HG02981 (cell line): Measurements from ENCODE around the gene BCL11B.

Experiments used
- ATAC-seq: cut with Tn5 transposase; IDR thresholded peaks from one replicate; pipeline ENCODE4 v1.9.1; 2021; ENCODE audit warnings: mild to moderate bottlenecking, moderate library complexity; ENCODE audit not compliant: unreplicated experiment

The BCL11B gene

DNA sequence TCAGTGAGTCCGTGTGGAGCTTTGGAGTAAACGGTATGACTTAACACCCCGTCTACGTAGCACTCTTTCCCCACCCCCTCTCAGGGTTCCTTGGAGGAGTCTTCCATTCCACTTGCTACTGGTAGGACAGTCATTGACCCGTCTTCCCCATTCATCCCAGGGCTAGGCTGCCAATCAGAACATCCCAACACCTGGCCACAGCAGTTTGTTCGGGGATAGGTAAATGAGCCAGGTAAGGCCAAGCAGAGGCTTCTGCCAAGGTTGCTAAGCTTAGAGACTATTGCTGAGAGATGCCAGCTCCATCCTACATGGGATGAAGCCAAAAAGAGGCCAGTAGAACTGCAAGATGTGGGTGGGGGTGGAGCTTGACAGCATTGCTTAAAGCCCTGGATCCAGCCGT lies 130.8 kb downstream of the BCL11B start:
- no peak for ATAC-seq

DNA sequence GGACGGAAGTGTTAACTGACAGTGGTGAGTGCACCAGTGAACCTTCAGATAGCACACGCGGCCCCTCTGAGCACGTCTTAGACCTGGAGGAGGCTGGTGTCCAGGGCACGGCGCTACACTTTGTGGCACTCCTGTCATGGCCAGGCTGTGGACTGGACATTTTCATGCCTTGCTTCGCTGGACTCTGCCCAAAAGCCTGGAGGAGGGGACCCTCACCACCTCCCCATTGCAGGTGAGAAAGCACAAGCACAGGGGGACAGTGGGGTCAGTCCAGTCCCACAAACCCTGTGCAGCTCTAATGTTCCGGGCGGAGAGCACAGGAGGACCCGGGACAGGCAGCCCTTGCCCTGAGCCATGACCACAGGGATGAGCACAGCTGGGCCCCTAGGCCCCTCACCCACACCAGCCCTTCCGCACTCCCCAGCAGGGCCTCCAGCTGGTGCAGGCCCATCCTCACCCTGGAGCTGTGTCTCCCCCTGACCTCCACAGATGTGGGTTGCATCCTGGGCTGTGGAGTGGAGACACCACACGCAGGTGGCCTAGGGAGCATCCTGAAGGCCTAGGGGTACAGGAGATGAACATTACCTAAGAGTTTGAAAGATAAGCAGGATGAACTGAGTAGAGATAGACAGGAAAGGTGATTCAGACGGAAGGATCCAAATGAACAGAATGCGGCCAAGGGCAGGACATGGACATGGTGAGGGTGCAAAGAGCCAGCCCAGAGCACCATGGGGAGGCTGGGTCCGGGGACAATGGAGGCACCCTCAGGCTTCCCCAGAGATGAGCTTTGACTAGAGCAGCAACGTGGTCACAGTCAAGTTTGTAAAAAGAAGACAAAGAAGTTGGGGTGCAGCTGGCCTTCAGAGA lies 132.8 kb downstream of the BCL11B start:
- ATAC-seq = no peak

DNA sequence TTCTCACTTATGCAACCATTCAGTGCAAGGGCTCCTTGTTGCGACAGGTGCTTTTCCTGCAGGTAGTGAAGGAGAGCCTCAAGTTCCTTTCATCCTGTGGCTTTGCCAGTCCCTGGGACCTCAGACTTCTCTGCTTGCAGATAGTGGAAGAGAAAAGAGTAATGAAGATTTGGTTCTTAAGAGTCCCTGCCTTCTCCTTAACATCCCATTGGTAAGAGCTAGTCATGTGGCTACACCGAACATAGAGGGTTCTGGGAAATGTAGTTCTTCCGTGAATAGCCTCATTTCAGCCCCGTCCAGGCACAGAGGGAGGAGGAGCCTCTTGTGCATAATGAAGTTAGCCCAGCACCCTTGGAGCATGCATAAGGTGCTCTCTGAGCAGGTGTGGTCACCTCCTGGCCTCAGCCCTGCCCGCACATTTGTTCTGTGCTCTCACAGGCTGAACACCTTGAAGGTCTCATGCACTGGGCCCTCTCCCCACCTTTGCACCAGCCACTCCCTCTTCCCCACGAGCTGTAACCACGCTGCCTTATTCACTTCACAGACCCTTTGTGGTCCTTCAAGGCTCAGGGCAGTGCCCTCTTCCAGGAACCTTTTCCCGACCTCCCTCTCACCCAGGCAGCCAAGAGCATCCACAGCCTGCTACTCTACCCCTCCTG lies 134.0 kb downstream of the BCL11B start:
- ATAC-seq = no peak

DNA sequence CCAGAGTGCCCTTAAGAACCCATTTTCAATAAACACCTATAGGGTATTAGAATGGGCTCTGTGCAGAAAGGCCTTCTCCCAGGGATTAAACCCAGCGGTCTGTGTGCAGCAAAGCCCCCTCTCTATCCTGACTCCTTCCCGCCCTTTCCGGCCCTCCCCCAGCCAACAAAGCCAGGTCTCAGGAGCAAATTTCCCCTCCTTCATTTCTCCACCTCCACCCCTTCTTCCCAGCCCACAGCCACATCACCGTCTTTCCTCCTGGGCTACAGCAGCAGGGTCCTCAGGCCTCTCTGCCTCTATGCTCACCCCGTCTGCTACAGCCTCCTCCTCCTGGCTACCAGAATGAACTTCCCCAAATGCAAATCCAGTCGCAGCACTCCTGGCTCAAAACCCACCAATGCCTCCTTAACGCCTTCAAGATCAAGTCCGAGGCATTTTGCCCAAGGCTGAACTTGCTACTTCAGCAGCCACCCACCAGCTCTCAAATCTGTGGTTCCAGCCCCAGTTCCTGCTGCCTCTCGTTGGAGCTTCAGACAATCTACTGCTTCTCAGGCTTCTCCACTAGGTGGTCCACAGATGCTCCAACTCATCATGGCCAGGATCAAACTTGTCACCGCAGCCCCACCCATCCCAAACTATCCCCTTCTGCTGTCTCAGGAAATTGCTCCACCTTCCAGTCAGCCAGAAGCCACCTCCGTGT lies 134.8 kb downstream of the BCL11B start:
- no peak for ATAC-seq

DNA sequence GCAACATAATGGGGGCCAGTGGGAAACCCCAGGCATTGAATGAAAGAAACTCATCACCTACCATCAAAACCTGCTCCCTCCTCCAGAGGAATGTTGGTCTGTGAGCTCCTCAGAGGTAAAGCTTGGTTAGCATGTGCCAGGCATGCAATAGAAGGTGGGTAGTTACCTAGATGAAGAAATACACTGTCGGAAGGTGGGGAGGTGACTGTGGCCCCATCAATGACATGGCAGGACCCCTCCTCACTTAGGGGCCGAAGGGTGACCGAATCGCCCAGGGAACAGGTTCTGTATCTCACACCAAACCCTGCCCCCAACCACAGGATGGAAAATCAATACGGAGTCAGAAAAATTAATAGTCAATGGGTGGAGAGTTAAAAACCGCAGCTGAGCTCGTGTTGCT lies 135.6 kb downstream of the BCL11B start:
- ATAC-seq = no peak

DNA sequence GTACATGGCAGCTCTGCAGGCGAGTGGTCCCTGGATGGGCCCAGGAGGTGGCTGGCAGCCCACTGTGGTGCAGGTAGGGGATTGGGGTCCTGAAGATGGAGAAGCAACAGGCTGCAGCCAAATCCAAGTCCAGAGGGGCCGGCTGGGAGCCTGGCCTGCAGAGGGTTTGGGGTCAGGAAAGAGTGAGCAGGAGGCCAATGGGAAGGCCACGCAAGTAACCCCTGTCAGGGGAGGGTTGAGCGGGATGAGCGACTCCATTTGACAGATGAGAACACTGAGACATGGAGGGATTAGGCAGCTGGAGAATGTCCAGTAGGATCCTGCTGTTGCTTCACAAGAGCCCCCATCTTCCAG lies 136.0 kb downstream of the BCL11B start:
- no peak for ATAC-seq

DNA sequence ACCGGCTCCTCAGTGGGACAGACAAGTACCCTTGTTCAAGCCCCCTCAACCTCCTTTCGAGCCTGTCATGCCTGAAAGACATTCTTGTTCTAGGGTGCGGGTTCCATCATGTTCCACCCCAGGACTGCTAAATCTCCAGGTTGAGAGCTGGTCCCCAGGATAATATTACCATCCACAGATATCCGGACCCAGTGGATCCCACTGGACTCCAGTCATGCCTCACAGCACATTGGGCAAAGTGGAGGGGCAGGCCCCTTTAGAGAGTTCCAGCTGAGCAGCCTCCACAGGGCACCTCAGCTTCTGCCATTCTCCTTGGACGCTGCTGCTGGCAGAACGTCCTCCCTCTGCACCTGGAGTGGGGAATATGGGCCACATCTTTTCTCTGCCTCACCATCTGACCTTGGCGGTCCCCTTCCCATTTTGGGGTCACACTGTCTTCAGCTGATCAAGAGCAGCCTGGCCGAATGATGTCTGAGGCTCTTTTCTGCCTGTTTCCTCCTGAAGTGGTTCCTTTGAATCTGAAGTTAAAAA lies 137.4 kb downstream of the BCL11B start:
- no peak for ATAC-seq

DNA sequence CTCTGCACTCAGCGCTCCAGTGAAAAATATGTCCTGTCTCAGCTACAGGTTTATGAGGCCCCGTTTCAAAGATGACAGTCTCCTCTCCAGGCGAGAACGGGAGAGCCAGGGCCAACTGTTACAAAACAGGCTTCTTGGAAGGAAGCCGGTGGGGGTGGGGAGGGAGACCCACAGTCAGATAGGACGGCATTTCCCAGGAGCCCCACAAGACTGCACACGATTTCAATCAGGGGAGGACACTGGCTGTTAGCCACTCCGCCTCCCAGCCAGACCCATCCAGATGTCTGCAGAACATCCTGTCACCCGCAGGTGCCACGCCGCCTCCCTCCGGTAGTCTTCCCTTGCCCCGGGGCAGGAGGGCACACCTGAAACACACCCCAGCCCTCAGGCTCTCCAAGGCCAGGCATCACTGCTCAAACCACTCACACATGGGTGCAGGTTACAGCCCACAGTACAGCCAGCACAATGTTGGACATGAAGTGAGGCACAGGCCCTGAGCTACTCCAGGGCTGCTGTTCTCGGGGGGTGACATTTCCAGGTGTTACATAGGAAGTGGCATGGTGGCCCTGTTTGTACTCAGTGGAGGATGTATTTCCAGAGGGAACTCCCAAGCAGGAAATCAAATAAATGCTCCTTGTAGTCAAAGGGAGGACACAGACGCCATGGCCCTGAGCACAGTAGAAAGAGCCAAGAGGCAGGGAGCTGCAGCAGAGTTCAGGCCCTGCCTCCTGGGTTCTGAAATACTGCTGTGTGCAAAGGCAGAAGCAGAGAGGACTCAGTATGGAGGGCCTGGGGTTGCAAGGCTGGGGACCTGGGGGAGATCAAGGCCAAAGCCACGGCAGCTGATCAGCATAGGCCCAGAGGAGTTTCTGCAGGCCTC lies 138.1 kb downstream of the BCL11B start:
- no peak for ATAC-seq

DNA sequence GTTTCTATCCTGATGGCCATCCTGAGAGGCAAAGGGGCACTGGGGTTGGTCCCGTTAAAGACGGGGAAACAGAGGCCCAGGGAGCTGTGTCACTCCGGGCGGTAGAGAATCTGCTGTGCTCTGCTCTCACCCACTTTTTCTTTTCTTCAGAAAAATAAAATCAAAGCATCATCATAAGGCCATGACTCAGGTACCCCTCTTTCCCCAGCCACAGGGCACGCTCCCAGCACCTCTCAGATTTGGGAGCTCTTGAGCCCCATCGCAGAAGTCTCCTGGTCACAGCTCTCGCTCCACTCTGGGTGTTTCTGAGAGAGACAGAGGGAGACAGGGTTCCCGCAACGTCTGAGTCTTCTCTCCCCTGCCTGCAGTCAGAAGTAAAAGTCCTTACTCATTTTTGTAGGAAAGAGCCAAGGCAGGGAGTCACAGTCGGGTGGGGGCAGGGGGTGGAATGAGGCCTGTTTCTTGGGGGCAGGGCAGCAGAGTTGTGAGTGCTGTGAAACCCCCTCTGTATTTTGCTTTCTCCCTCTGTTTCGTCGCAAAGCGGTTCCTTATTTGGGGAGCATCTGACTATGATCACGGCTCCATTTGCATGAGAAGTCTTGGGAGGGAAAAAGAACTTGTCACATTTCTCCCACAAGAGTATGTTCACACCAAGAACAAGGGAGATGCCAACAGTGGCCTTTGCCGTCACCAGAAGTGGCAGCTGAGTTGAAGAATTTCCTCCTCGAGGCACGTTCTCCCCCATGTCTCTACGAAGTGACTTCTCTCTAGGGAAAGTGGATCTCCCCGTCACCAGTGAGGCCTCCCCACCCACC lies 139.0 kb downstream of the BCL11B start:
- ATAC-seq = no peak

DNA sequence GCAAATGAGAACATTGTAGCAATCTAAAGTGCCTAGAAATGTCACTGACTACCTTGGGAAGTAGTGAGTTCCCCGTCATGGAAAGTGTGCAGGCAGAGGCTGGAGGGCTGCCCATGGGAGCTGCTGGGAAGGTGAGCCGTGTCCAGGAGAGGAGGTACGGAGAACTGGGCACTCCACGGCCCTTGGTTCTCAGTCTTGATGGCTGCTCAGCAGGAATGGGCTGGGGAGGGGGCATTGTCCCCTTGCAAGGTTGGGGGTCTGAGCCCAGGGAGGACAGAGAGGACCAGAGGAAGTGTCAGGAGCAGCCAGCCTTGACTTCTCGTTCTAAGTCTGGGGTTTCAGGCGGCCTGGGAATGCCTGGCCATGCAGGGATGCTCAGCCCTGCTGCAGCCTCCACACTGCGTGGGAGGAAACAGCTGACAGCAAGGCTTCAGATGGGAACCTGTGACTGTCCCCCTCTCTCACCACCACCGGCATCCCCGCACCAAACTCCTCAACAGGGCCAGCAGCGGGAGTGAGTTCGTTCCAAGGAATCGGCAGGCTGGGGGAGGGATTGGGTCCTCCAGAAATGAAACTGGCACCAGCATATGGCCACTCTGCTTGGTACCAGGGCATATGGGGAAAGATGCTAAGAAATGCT lies 140.2 kb downstream of the BCL11B start:
- ATAC-seq = no peak

DNA sequence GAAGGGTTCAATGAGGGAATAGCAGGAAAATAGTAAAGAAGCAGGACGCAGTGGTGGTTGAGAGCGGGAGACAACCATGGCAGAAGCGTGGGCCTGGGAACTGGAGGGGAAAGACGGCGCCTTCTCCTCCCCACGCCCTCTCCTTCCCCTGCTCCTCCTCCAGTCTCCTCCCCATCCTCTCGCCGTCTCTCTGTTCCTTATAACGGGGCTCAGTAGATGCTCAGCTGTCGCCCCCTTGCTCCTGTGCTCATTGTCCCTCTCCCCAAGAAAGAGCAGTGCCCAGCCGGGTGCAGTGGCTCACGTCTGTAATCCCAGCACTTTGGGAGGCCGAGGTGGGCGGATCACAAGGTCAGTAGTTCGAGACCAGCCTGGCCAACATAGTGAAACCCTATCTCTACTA lies 142.0 kb downstream of the BCL11B start:
- no peak for ATAC-seq

DNA sequence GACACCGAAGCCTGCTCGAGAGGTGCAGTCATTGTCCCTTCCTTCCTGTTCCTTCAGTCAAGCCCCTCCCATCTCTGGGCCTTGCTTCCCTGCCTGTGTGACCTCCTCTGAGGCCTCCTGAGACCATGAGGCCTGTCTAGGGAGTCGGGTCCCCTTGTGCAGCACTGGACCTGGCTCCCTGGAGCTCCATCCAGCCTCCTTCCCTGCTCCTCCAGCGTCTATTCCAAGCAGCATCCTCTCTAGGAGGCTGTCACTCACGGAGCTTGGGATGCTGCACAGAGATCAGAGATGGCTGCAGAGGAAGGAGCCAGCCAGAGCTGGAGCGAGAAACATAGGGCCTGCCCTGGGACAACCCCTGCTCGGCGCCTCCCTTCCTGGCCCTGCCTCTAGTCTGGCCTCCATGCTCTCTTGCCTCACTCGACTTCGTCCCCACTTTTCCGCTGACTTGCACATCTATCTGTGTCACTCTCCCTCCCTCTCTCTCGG lies 142.7 kb downstream of the BCL11B start:
- ATAC-seq = no peak

DNA sequence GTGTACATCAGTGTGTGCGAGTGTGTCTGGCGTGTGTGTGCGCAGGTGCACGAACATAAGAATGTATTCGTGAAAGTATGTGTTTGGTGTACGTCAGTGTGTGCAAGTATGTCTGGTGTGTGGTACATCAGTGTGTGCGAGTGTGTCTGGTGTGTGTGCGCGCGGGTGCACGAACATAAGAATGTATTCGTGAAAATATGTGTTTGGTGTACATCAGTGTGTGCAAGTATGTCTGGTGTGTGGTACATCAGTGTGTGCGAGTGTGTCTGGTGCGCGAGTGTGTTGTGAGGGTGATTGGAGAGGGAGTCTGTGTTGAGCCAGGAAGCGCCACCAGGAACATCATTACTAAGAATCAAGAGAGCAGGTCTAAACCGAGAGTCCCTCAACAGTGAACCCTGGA lies 143.8 kb downstream of the BCL11B start:
- no peak for ATAC-seq

DNA sequence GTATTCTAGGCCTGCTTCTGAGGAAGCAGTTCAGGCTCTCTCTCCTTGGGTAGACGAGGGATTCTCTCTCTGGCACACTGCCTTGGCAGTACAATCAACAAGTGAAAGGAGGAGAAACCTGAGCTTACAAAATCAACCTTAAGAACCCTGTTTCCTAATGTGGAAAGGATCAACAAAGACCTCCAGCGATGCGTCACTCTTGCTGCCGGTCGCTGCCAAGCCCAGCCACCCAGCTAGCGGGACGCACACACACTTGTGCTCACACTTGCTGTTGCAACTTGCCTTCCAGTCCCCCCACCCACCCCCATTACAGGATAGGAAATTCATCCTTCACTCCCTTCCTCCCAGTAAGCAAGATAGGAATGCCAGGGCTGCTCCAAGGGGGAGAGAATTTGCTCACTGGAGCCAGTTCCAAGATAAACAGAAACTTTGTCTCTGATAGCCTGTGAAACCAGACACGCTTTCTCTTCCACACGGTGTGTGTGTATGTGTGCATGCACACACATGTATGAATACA lies 144.3 kb downstream of the BCL11B start:
- no peak for ATAC-seq

DNA sequence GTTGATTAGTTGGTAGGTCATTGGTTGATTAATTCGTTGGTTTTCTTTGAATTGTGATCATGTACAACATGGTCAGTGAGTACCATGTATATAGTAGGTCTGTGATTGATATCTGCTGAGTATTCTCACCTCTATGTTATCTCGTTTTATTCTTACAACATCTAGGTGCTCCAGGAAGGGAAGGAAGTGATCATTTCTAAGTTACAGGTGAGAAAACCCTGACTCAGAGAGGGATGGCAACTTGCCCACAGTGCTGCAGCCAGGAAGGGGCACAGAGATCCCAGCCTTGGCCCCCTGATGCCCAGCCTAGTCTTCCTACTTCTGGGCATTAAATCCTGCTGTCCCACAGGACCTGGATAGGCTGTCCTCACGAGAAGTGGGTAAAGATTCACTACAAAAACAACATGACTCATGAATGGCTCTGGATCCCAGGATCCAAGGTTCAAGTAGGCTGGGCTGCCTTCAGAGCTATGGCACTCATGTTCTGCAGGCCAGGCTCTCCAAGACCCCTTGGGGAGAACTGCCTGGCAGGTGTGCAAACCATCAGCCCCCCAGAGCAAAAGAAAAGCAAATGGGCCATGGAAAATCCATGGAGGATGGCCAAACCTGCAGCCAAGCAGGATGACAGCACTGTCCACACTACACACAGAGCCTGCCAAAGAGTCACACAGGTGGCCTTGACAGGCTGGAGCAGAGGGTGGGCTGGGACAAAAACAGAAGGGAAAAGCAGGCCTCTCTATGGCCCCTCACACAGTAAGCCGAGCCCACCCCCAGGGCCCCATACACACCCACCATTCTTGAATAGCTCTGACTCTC lies 146.2 kb downstream of the BCL11B start:
- no peak for ATAC-seq

DNA sequence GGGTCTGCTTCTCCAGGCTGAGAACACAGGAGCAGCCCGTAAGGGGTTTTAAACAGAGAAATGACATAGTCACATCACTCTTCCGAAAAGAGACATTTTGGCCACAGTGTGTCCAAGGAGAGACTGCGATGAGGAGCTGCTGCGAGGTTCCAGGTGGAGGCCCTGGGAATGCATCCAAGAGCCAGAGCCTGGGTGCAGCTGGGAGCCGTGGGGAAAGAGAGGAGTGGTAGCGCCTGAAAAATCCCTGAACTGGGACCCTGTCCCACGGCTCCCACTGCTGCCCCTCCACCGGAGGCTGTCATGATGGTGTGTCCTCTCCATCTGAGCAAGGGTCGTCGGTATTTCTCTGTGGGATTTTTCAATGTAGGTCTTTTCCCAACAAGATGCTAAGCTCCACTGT lies 146.9 kb downstream of the BCL11B start:
- no peak for ATAC-seq

DNA sequence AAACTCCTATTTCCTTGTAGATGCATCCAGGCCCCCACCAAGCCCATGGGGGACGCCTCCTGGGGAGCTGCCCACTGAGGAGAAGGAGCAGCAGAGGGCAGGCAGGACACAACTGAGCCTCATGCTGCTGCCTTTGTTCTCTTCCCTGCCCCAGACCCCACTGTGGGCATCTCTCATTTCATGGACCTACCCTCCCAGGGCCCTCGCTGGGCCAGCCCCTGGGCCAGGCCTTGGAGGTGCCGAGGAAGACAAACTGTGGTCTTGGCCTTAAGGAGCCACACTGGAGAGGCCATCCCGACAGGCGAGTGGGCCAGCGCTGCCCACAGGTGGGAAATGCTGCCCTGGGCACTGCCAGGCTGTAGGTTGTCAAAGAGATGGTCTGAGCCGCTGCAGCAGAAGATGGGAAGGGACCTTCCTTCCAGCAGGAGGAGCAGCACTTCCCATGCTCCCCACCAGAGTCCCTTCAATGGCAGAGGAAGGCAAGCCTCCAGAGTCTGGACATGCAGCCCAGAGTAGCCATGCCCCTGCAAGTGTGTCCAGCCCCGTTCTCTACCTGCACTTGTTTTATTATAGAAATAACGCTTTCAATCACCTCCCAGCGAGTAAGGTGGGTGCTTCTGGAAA lies 147.4 kb downstream of the BCL11B start:
- no peak for ATAC-seq
